HCT116 (cell line): Measurements from ENCODE around the gene CCR6. TPM values are rescaled to one million over a fixed set of nuclear protein-coding genes. Genes with fewer than 3 reads are reported as not detected.

Experiments
- ATAC-seq: fragments of 200-7000 bp; cut with Tn5 transposase; 2 replicates; pipeline ENCODE4 v1.9.1; 2020; ENCODE audit warnings: mild to moderate bottlenecking, moderate library complexity
- BruUV-seq: library from RNA; stranded (reverse); fragments of 400-500 nt; replicated peaks from 2 replicates; lab custom pipeline; 2021; lab: Mats Ljungman, UMichigan
- CTCF ChIA-PET: fragments of 300-600 bp; sonication (Branson Sonifier 250); formaldehyde crosslinking; loops from one replicate; lab custom pipeline; 2021; ENCODE audit warnings: antibody characterized with exemption; lab: Charles Lee
- POLR2A ChIA-PET: fragments of 300-600, 350-600 bp; sonication (Branson Sonifier 250); formaldehyde crosslinking; loops from one replicate; lab custom pipeline; 2021; ENCODE audit warnings: antibody characterized with exemption; lab: Charles Lee
- RAD21 ChIA-PET, 2 experiments: fragments of 300-600 bp; sonication (Branson Sonifier 250); formaldehyde crosslinking; loops; one replicate each; lab custom pipeline; 2023; ENCODE audit warnings: low total read pairs in 2 of 2; ENCODE audit not compliant: uncharacterized antibody in 2 of 2, unreplicated experiment in 2 of 2, low non-redundant PET in 1 of 2; lab: Charles Lee
- DNase-seq: peaks from one replicate; pipeline ENCODE4 v3.0.0-alpha.2; 2010; ENCODE audit warnings: low read depth, low spot score
- H2AFZ ChIP-seq: fragments of 200-600 bp; shearing (Covaris generic), sonication (generic); 2 replicates; pipeline ENCODE4 v1.6.1; 2017; ENCODE audit warnings: low read depth, mixed run types, mixed read lengths, antibody characterized with exemption, low read length; ENCODE audit not compliant: poor library complexity, severe bottlenecking
- H3K27ac ChIP-seq: 2 replicates; pipeline ENCODE4 v1.5.1; 2012; ENCODE audit warnings: low read depth, low read length
- H3K27me3 ChIP-seq: fragments of 200-600 bp; sonication (generic); 2 replicates; pipeline ENCODE4 v1.6.1; 2016; ENCODE audit warnings: mixed run types, low read length, mixed read lengths; ENCODE audit not compliant: insufficient read depth
- H3K36me3 ChIP-seq, 2 experiments: fragments of 200-500 bp in 1 of 2; fragments of 200-600 bp in 1 of 2; sonication (Bioruptor generic) in 1 of 2; sonication (generic) in 1 of 2; 2 replicates each; pipeline versions ENCODE4 v1.5.1 to v1.6.1; 2014 to 2016; ENCODE audit warnings: low read length in 2 of 2, inconsistent platforms in 1 of 2, mixed read lengths in 1 of 2, mixed run types in 1 of 2; ENCODE audit not compliant: insufficient read depth in 2 of 2, control insufficient read depth in 1 of 2
- H3K4me1 ChIP-seq, 2 experiments: fragments of 200-600 bp in 1 of 2; sonication (generic) in 1 of 2; 2 replicates each; pipeline versions ENCODE4 v1.5.1 to v1.6.1; 2012 to 2017; ENCODE audit warnings: low read length in 2 of 2, inconsistent platforms in 1 of 2, mild to moderate bottlenecking in 1 of 2, mixed read lengths in 1 of 2, mixed run types in 1 of 2, moderate library complexity in 1 of 2; ENCODE audit not compliant: insufficient read depth in 2 of 2, control insufficient read depth in 1 of 2
- H3K4me2 ChIP-seq: fragments of 200-600 bp; sonication (generic); 2 replicates; pipeline ENCODE4 v1.6.1; 2017; ENCODE audit warnings: mixed run types, low read length, mixed read lengths
- H3K4me3 ChIP-seq, 2 experiments: fragments of 200-600 bp in 1 of 2; sonication (generic) in 1 of 2; replicated peaks in 1 of 2; 2 replicates each; pipeline ENCODE4 v1.5.1; 2011 to 2016; ENCODE audit warnings: low read length in 2 of 2, control low read depth in 1 of 2, low read depth in 1 of 2, mild to moderate bottlenecking in 1 of 2, mixed read lengths in 1 of 2, mixed run types in 1 of 2
- H3K79me2 ChIP-seq: fragments of 200-600 bp; sonication (generic); 2 replicates; pipeline ENCODE4 v1.6.1; 2017; ENCODE audit warnings: mild to moderate bottlenecking, mixed run types, low read length, moderate library complexity, mixed read lengths; ENCODE audit not compliant: insufficient read depth
- H3K9ac ChIP-seq: fragments of 200-600 bp; sonication (generic); 2 replicates; pipeline ENCODE4 v1.6.1; 2016; ENCODE audit warnings: low read length, mixed read lengths
- H3K9me2 ChIP-seq: fragments of 200-600 bp; sonication (generic), shearing (Covaris generic); 2 replicates; pipeline ENCODE4 v1.6.1; 2017; ENCODE audit warnings: mixed run types, mild to moderate bottlenecking, moderate library complexity; ENCODE audit not compliant: insufficient read depth
- H3K9me3 ChIP-seq, 2 experiments: fragments of 200-500 bp in 1 of 2; fragments of 200-600 bp in 1 of 2; sonication (Bioruptor generic) in 1 of 2; sonication (generic) in 1 of 2; 2 replicates each; pipeline ENCODE4 v1.6.1; 2014 to 2017; ENCODE audit warnings: low read length in 2 of 2, mixed read lengths in 2 of 2, inconsistent platforms in 1 of 2, low read depth in 1 of 2, mild to moderate bottlenecking in 1 of 2, mixed run types in 1 of 2, moderate library complexity in 1 of 2; ENCODE audit not compliant: control insufficient read depth in 1 of 2, insufficient read depth in 1 of 2
- H4K20me1 ChIP-seq: fragments of 200-600 bp; sonication (generic), shearing (Covaris generic); 2 replicates; pipeline ENCODE4 v1.6.1; 2017; ENCODE audit warnings: mixed run types, mild to moderate bottlenecking, moderate library complexity; ENCODE audit not compliant: insufficient read depth
- ELF1 ChIP-seq: IDR thresholded peaks from 2 replicates; pipeline ENCODE4 v1.6.1; 2012; ENCODE audit warnings: low read depth, borderline replicate concordance
- EZH2 ChIP-seq: fragments of 200-600 bp; sonication (generic); IDR thresholded peaks from 2 replicates; pipeline ENCODE4 v1.6.1; 2017; ENCODE audit warnings: antibody characterized with exemption, mixed run types
- FOSL1 ChIP-seq: IDR thresholded peaks from 2 replicates; pipeline ENCODE4 v1.6.1; 2012; ENCODE audit warnings: low read depth
- MAX ChIP-seq: IDR thresholded peaks from 2 replicates; pipeline ENCODE4 v1.6.1; 2012
- POLR2A ChIP-seq: IDR thresholded peaks from 2 replicates; pipeline ENCODE4 v1.7.0; 2011; ENCODE audit warnings: borderline replicate concordance; ENCODE audit not compliant: insufficient read depth, insufficient read length; ENCODE audit errors: extremely low read depth
- POLR2AphosphoS5 ChIP-seq: IDR thresholded peaks from 2 replicates; pipeline ENCODE4 v1.6.1; 2011; ENCODE audit warnings: mild to moderate bottlenecking, low read depth, low read length, moderate library complexity
- RAD21 ChIP-seq: IDR thresholded peaks from 2 replicates; pipeline ENCODE4 v1.6.1; 2012; ENCODE audit warnings: low read depth, mild to moderate bottlenecking
- SIN3A ChIP-seq: IDR thresholded peaks from 2 replicates; pipeline ENCODE4 v1.6.1; 2012; ENCODE audit warnings: low read depth
- SP1 ChIP-seq: IDR thresholded peaks from 2 replicates; pipeline ENCODE4 v1.6.1; 2012; ENCODE audit warnings: low read depth
- SRF ChIP-seq: IDR thresholded peaks from 2 replicates; pipeline ENCODE4 v1.6.1; 2012; ENCODE audit warnings: low read depth
- ZBTB33 ChIP-seq: IDR thresholded peaks from 2 replicates; pipeline ENCODE4 v1.6.1; 2011; ENCODE audit warnings: mild to moderate bottlenecking, low read length, moderate library complexity; ENCODE audit not compliant: insufficient replicate concordance; ENCODE audit errors: extremely low read depth
- ZFX ChIP-seq: fragments of 450-650 bp; IDR thresholded peaks from 2 replicates; pipeline ENCODE4 v1.6.1; 2017
- intact Hi-C: fragments of 100-400 bp; cut with micrococcal nuclease; formaldehyde crosslinking; loops from 2 replicates; pipeline ENCODE4 v1.10.0; 2022
- total RNA-seq: library from RNA; stranded (reverse); gene quantifications from one replicate; pipeline ENCODE4 v1.2.1, GENCODE V29; 2021; ENCODE audit not compliant: unreplicated experiment

Gene CCR6
- total RNA-seq, 1 experiment from 2014 or later, result not detected

- POLR2A ChIA-PET, result no interaction called here
- Histone ChIP-seq H3K9me3 (no peaks in the 10 kb centered on the region), H3K9me2 (no peaks in the 10 kb centered on the region), H3K9ac (no peak overlapping the region), H3K4me1 (no peaks in the 10 kb centered on the region), H3K4me3 (no peak overlapping the region), H3K4me2 (no peak overlapping the region), H3K36me3 (no peaks in the 10 kb centered on the region), H3K27ac (no peak overlapping the region), H3K79me2 (no peaks in the 10 kb centered on the region), H3K27me3 (peaks cover 6% of the 10 kb centered on the region; the same call in 1 of the 2 replicates), H2AFZ (no peak overlapping the region), H4K20me1 (no peaks in the 10 kb centered on the region)
- intact Hi-C loops, result no loop called here
- RAD21 ChIA-PET, result no interaction called here
- CTCF ChIA-PET, result no interaction called here
- DNase-seq, result no peak
- ATAC-seq, result no peak
- TF ChIP-seq EZH2, result no peak
- no peak for TF ChIP-seq SRF
- no peak for TF ChIP-seq ZBTB33
- TF ChIP-seq ZFX, result no peak
- TF ChIP-seq FOSL1, result no peak
- no TSS peak for BruUV-seq
Observed at GRCh38 chr6:167136376-167136775, 13.5 kb downstream of the CCR6 start.

- RAD21 ChIA-PET, result no interaction called here
- H3K27me3 ChIP-seq, result peaks cover 9% of the 10 kb centered on the region; the same call in 1 of the 2 replicates
Observed at GRCh38 chr6:167137081-167137480, 14.2 kb downstream of the CCR6 start.

More at GRCh38 chr6:167137081-167137480, 14.2 kb downstream of the CCR6 start:
- Histone ChIP-seq H3K27ac (no peak overlapping the region), H2AFZ (no peak overlapping the region), H3K4me3 (no peak overlapping the region)
- DNase-seq, result no peak
- POLR2A ChIA-PET, result no interaction called here
- BruUV-seq, result no TSS peak
- TF ChIP-seq FOSL1 (no peak), SIN3A (no peak), RAD21 (no peak), SRF (no peak), POLR2AphosphoS5 (no peak), MAX (no peak), SP1 (no peak), ZFX (no peak), ELF1 (no peak), EZH2 (no peak), POLR2A (no peak)
- TF ChIP-seq, all 23 proteins: peak for 0
- H3K9me3 ChIP-seq, result no peaks in the 10 kb centered on the region
- ATAC-seq, result no peak
- CTCF ChIA-PET, result no interaction called here
- intact Hi-C loops, result no loop called here
- H3K4me1 ChIP-seq, result no peaks in the 10 kb centered on the region
- no peaks in the 10 kb centered on the region for H3K79me2 ChIP-seq
- no peak overlapping the region for H3K4me2 ChIP-seq
- H4K20me1 ChIP-seq, result no peaks in the 10 kb centered on the region
- H3K36me3 ChIP-seq, result no peaks in the 10 kb centered on the region
- no peak overlapping the region for H3K9ac ChIP-seq
- no peaks in the 10 kb centered on the region for H3K9me2 ChIP-seq
